ENCODE data around the gene PTPRN2. TPM values are rescaled to one million over a fixed set of nuclear protein-coding genes. Genes with fewer than 3 reads are reported as not detected.

PTPRN2 gene
- total RNA-seq, 1 donor from 2014 or later = 11.4 TPM

- Mint-ChIP-seq H3K9me3 (ENCODE audit: low read depth) (no peaks in the 10 kb centered on the region), H3K27me3 (peaks cover 13% of the 10 kb centered on the region), H3K36me3 (ENCODE audit: insufficient read depth) (no peaks in the 10 kb centered on the region), H3K4me3 (ENCODE audit: low read depth) (no peak overlapping the region), H3K4me1 (ENCODE audit: low read depth) (no peaks in the 10 kb centered on the region), H3K27ac (no peak overlapping the region)
- DNase-seq (ENCODE audit: low spot score, unreplicated experiment) = no peak
- no peak for TF ChIP-seq CTCF (IDR thresholded peaks at IDR 0.05; ENCODE audit: unreplicated experiment)
These were observed 96.5 kb downstream of the PTPRN2 start for GRCh38 chr7:158491094-158491493.

DNA sequence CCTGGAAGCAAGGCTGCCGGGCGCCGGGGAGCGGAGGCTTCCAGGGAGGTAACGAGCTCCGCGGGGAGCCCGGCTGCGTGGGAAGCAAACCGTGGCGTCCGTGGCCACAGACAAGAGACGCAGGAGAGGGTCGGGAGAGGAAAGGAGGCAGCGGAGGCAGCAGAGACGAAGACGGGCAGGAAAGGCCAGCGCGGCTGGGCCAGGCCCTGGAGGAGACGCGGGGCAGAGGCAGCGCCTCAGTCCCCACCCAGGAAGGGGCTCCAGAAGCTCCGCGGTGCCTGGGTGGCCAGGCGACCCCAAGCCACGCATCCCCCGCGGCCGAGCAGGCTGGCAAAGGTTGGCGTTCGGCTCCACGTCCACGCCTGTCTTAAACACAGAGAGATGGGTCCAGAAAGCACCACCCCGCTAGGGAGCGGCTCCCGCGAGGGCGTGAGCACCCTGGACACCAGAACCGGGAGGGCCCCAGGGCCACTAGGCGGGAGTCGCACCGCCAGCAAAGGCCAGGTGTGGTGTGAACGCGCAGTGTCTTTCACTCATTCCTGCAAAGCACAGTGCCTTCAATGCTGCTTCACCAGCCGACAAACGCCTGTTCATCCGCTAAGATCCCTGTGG is 97.3 kb downstream of the PTPRN2 start:
- H3K27me3 Mint-ChIP-seq = peaks cover 8% of the 10 kb centered on the region
- no peak overlapping the region for H3K27ac Mint-ChIP-seq
- no peak overlapping the region for H3K4me3 Mint-ChIP-seq (ENCODE audit: low read depth)
- no peak for TF ChIP-seq CTCF (IDR thresholded peaks at IDR 0.05; ENCODE audit: unreplicated experiment)
- no peak for DNase-seq (ENCODE audit: low spot score, unreplicated experiment)
- no peaks in the 10 kb centered on the region for H3K36me3 Mint-ChIP-seq (ENCODE audit: insufficient read depth)
- no peaks in the 10 kb centered on the region for H3K4me1 Mint-ChIP-seq (ENCODE audit: low read depth)
- no peaks in the 10 kb centered on the region for H3K9me3 Mint-ChIP-seq (ENCODE audit: low read depth)

DNA sequence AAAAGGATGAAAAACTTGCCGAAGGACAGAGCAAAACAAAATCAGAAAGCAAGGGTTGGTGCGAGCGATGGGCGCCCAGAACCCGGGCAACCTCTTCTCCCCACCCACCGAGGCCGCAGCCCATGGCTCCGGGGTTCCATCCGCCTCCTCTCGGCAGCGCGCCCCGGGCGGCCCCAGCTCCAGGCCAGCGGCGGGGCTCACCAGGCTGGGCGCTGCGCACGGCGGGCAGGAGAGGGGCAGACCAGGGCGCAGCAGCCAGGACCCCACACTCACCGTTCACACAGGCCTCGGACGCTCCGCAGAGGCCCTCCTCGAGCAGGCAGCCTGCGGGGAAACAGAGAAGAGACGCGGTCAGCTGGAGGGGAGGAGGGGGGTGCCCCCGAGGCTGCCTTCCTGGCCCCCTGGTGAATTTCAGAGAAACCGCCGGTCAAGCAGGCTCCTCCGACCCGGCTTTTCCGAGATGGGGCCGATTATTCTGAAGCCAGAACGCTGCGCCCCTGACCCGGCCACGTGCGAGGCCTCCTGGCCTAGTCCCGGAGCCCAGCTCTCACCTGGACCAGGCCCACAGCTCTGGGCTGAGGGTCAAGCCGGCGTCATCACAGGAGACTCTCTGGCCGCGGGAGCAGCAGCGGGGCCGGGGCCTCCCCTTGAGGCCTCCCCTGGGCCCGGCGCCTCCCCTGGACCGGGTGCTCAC is 98.0 kb downstream of the PTPRN2 start:
- H3K4me3 Mint-ChIP-seq (ENCODE audit: low read depth) = no peak overlapping the region
- H3K36me3 Mint-ChIP-seq (ENCODE audit: insufficient read depth) = no peaks in the 10 kb centered on the region
- peaks cover 2% of the 10 kb centered on the region for H3K27me3 Mint-ChIP-seq
- H3K4me1 Mint-ChIP-seq (ENCODE audit: low read depth) = no peaks in the 10 kb centered on the region
- H3K27ac Mint-ChIP-seq = no peak overlapping the region
- no peaks in the 10 kb centered on the region for H3K9me3 Mint-ChIP-seq (ENCODE audit: low read depth)
- no peak for TF ChIP-seq CTCF (IDR thresholded peaks at IDR 0.05; ENCODE audit: unreplicated experiment)
- DNase-seq (ENCODE audit: low spot score, unreplicated experiment) = no peak

DNA sequence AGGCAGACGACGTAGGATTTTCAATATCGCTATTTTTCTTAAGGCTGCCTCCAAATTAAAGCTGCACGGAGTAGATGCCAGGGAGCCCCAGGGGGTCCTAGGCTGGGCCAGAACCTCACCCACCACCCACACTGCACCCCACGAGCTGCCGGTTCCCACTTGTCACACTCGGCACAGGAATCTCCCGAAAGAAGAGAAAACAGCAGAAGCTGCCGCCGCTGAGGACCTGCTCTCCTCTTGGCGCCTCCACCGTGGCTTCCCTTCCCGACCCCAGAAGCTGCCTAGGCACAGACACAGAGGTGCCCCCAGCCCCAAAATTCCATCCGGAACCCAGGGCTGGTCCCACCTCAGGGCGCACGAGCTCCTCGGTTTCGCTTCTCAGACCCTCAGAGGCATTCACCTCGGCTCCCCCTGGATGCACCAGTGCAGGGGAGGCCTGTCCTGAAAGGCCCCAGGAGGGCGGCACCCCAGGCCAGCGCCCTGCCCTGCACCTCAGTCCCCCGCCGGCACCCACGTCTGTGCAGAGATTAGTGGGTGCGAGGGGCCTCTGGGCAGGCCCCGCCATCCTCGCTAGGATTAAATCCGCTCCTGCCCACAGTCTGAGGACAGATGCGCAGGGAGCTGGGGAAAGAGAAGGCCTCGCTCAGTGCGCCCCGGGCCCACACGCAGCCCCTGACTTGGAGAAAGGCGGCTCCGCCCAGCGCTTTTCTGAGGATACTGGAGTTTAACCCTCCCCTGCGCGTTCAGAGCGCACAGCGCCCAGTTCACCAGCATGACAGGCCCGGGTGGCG is 99.2 kb downstream of the PTPRN2 start:
- H3K27ac Mint-ChIP-seq = no peak overlapping the region
- no peaks in the 10 kb centered on the region for H3K4me1 Mint-ChIP-seq (ENCODE audit: low read depth)
- H3K9me3 Mint-ChIP-seq (ENCODE audit: low read depth) = no peaks in the 10 kb centered on the region
- DNase-seq (ENCODE audit: low spot score, unreplicated experiment) = no peak
- H3K4me3 Mint-ChIP-seq (ENCODE audit: low read depth) = no peak overlapping the region
- no peaks in the 10 kb centered on the region for H3K27me3 Mint-ChIP-seq
- no peaks in the 10 kb centered on the region for H3K36me3 Mint-ChIP-seq (ENCODE audit: insufficient read depth)
- TF ChIP-seq CTCF (IDR thresholded peaks at IDR 0.05; ENCODE audit: unreplicated experiment) = no peak

GRCh38 chr7:158487631-158488151 is 99.9 kb downstream of the PTPRN2 start:
- Mint-ChIP-seq H3K27ac (no peak overlapping the region), H3K9me3 (ENCODE audit: low read depth) (no peaks in the 10 kb centered on the region)
- TF ChIP-seq CTCF (IDR thresholded peaks at IDR 0.05; ENCODE audit: unreplicated experiment) = no peak

More at GRCh38 chr7:158487631-158488151, 99.9 kb downstream of the PTPRN2 start:
- H3K36me3 Mint-ChIP-seq (ENCODE audit: insufficient read depth) = no peaks in the 10 kb centered on the region
- no peak overlapping the region for H3K4me3 Mint-ChIP-seq (ENCODE audit: low read depth)
- no peaks in the 10 kb centered on the region for H3K27me3 Mint-ChIP-seq
- no peaks in the 10 kb centered on the region for H3K4me1 Mint-ChIP-seq (ENCODE audit: low read depth)
- no peak for DNase-seq (ENCODE audit: low spot score, unreplicated experiment)
